Stomach (tissue), 9 donors: ENCODE measurements around the gene FAM3B. TPM values are rescaled to one million over a fixed set of nuclear protein-coding genes. Genes with fewer than 3 reads are reported as not detected.

Experiments used
- DNase-seq, 2 donors: peaks; one replicate each; pipeline versions ENCODE4 v3.0.0 to v3.0.0-alpha.2; 2013 to 2019
- H3K27ac ChIP-seq, 5 donors: fragments of 200-600 bp in 4 of 5; sonication (generic) in 4 of 5; one replicate each; pipeline ENCODE4 v1.5.1; 2013 to 2019; ENCODE audit warnings: mild to moderate bottlenecking in 1 of 5, moderate library complexity in 1 of 5
- H3K27me3 ChIP-seq, 3 donors: fragments of 200-600 bp; sonication (generic); one replicate each; pipeline ENCODE4 v1.5.1; 2017 to 2019; ENCODE audit warnings: mixed run types in 1 of 3
- H3K36me3 ChIP-seq, 4 donors: fragments of 200-600 bp; sonication (generic); 1 replicate in 3 of 4; 2 replicates in 1 of 4; pipeline ENCODE4 v1.5.1; 2016 to 2019
- H3K4me1 ChIP-seq, 4 donors: fragments of 200-600 bp; sonication (generic); one replicate each; pipeline ENCODE4 v1.5.1; 2016 to 2019
- H3K4me3 ChIP-seq, 4 donors: fragments of 200-600 bp; sonication (generic) in 3 of 4; one replicate each; pipeline ENCODE4 v1.5.1; 2016 to 2019; ENCODE audit warnings: mild to moderate bottlenecking in 1 of 4
- H3K9me3 ChIP-seq, 4 donors: fragments of 200-600 bp; sonication (generic); one replicate each; pipeline ENCODE4 v1.5.1; 2016 to 2019
- CTCF ChIP-seq, 7 experiments: fragments of 450-650 bp in 4 of 7; fragments of 200-600 bp in 3 of 7; sonication (generic) in 3 of 7; IDR thresholded peaks; one replicate each; pipeline ENCODE4 v1.5.1; 2016 to 2019; ENCODE audit warnings: antibody characterized with exemption in 7 of 7, control low read depth in 2 of 7, mild to moderate bottlenecking in 1 of 7
- EP300 ChIP-seq: sonication (generic); formaldehyde crosslinking; IDR thresholded peaks from one replicate; pipeline ENCODE4 v1.6.1; 2017; ENCODE audit warnings: antibody characterized with exemption
- POLR2A ChIP-seq, 4 donors: fragments of 450-650 bp; IDR thresholded peaks; one replicate each; pipeline ENCODE4 v1.6.1; 2016; ENCODE audit warnings: antibody characterized with exemption in 4 of 4, control low read depth in 2 of 4, mild to moderate bottlenecking in 1 of 4, moderate library complexity in 1 of 4
- POLR2AphosphoS5 ChIP-seq, 3 donors: sonication (generic); formaldehyde crosslinking; IDR thresholded peaks; one replicate each; pipeline ENCODE4 v1.6.1; 2016; ENCODE audit warnings: antibody characterized with exemption in 3 of 3
- WGBS, 5 donors: extraction: QIAGEN DNeasy Blood & Tissue Kit in 3 of 5; methylation state at CpG; one replicate each; pipeline versions ENCODE4 v1.1.5 to v1.1.7; 2013 to 2018; 5-methylcytosine and 5-hydroxymethylcytosine counted together
- intact Hi-C: fragments of 100-400 bp; cut with DNase I; formaldehyde crosslinking; loops from one replicate; pipeline ENCODE4 v1.15.1; 2023; ENCODE audit warnings: low total_unique reads
- polyA plus RNA-seq, 3 donors: library from polyadenylated mRNA; stranded (reverse); fragments of 200-250 nt; gene quantifications; one replicate each; pipeline ENCODE4 v1.2.3, GENCODE V29; 2013
- total RNA-seq, 5 donors: library from RNA; depleted of rRNA; stranded (reverse); fragments of >200 nt; gene quantifications; one replicate each; pipeline versions ENCODE4 v1.1.0 to v1.2.3, GENCODE V29; 2014 to 2016
- donor health status: healthy with polysubstance abuse.
- donor health status: Bipolar disorder and iron deficiency.
- donor health status: healthy.

Gene FAM3B
- total and polyA plus RNA-seq, 8 donors: 12.3 to 103 (median 89.0) TPM; not detected in 1

DNA sequence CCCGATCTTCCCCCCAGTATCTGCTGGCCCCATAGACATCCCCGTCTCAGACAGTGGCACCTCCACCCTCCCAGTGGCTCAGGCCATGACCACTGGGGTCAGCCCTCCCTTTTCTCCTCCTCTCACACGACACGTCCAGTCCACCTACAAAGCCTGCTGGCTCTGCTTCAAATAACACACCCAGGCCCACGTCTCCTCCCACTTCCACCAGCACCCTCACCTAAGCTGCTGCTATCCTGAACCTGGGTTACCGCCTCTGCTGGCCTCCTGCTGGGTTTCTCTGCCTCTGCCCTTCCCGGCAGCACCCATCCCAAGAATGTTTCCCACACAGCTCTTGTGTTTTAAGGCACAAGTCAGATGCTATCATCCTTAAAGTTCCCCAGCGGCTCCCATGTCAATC lies 71.2 kb downstream of the FAM3B start:
- H3K4me3 ChIP-seq: no peak overlapping the region
- H3K4me1 ChIP-seq: no peaks in the 10 kb centered on the region
- peaks cover 0 to 65% (median 39%) of the 10 kb centered on the region in 4 donors for H3K36me3 ChIP-seq
- no peaks in the 10 kb centered on the region for H3K9me3 ChIP-seq
- peak overlapping the region in 1 of 5 donors; percentile 44 for H3K27ac ChIP-seq
- intact Hi-C loops: no loop called here
- no peaks in the 10 kb centered on the region for H3K27me3 ChIP-seq
- 71 to 78% (median 74%) methylated on average over 8 of the region's 8 CpGs for WGBS, 5 donors
- no peak for DNase-seq
- no peak for TF ChIP-seq CTCF (IDR thresholded peaks at IDR 0.05)
- no peak for TF ChIP-seq POLR2A (IDR thresholded peaks at IDR 0.05)
- no peak for TF ChIP-seq POLR2AphosphoS5 (IDR thresholded peaks at IDR 0.05)
- TF ChIP-seq EP300: no peak

DNA sequence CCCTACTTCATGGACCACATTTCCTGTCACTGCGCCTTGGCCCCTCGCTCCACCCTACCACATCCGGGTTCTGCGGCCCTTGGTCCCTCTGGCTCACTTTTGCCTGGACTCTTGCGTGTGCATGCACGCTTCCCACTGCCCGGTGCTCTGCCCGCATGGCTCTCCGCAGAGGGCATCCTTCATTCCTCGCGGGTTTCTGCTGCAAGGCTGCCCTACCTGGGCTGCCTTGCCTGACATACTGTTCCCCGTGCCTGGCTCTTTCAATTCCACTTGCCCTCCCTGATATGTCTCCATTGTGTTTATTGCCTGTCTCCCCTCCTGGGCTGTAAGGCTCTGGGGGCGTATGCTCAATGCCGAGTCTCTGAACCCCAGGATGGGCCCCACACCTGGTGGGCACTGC lies 71.7 kb downstream of the FAM3B start:
- H3K27me3 ChIP-seq: no peaks in the 10 kb centered on the region
- DNase-seq: no peak
- H3K4me1 ChIP-seq: no peaks in the 10 kb centered on the region
- no peak overlapping the region for H3K4me3 ChIP-seq
- H3K36me3 ChIP-seq: peaks cover 0 to 61% (median 35%) of the 10 kb centered on the region in 4 donors
- intact Hi-C loops: no loop called here
- peak overlapping the region in 1 of 5 donors; percentile 44 for H3K27ac ChIP-seq
- 96 to 98% (median 97%) methylated on average over 14 of the region's 14 CpGs for WGBS, 5 donors
- H3K9me3 ChIP-seq: no peaks in the 10 kb centered on the region
- TF ChIP-seq EP300: no peak
- no peak for TF ChIP-seq POLR2A (IDR thresholded peaks at IDR 0.05)
- no peak for TF ChIP-seq CTCF (IDR thresholded peaks at IDR 0.05)
- TF ChIP-seq POLR2AphosphoS5 (IDR thresholded peaks at IDR 0.05): no peak

GRCh38 chr21:41390043-41390639 lies 73.5 kb downstream of the FAM3B start:
- intact Hi-C loops: no loop called here
- H3K27ac ChIP-seq: no peak overlapping the region
- 91 to 95% (median 93%) methylated on average over 15 to 17 of the region's 17 CpGs for WGBS, 5 donors

GRCh38 chr21:41393876-41394465 lies 77.4 kb downstream of the FAM3B start:
- Histone ChIP-seq H3K27me3 (no peaks in the 10 kb centered on the region), H3K4me3 (no peak overlapping the region), H3K4me1 (peaks cover 0 to 23% (median 11%) of the 10 kb centered on the region in 4 donors), H3K9me3 (no peaks in the 10 kb centered on the region), H3K36me3 (peaks cover 0 to 61% (median 35%) of the 10 kb centered on the region in 4 donors), H3K27ac (no peak overlapping the region)
- TF ChIP-seq CTCF (IDR thresholded peaks at IDR 0.05) (no peak), POLR2AphosphoS5 (IDR thresholded peaks at IDR 0.05) (no peak), EP300 (no peak), POLR2A (IDR thresholded peaks at IDR 0.05) (no peak)
- WGBS, 5 donors: 80 to 87% (median 84%) methylated on average over 8 of the region's 8 CpGs
- intact Hi-C loops: no loop called here
- DNase-seq: no peak

More at GRCh38 chr21:41390043-41390639, 73.5 kb downstream of the FAM3B start:
- Histone ChIP-seq H3K4me1 (no peaks in the 10 kb centered on the region), H3K36me3 (peaks cover 0 to 56% (median 32%) of the 10 kb centered on the region in 4 donors), H3K4me3 (no peak overlapping the region), H3K27me3 (no peaks in the 10 kb centered on the region), H3K9me3 (no peaks in the 10 kb centered on the region)
- TF ChIP-seq POLR2AphosphoS5 (IDR thresholded peaks at IDR 0.05) (no peak), EP300 (no peak), POLR2A (IDR thresholded peaks at IDR 0.05) (no peak), CTCF (IDR thresholded peaks at IDR 0.05) (no peak)
- DNase-seq: no peak
